ENCODE data around the gene WNT11.

Gene WNT11

DNA sequence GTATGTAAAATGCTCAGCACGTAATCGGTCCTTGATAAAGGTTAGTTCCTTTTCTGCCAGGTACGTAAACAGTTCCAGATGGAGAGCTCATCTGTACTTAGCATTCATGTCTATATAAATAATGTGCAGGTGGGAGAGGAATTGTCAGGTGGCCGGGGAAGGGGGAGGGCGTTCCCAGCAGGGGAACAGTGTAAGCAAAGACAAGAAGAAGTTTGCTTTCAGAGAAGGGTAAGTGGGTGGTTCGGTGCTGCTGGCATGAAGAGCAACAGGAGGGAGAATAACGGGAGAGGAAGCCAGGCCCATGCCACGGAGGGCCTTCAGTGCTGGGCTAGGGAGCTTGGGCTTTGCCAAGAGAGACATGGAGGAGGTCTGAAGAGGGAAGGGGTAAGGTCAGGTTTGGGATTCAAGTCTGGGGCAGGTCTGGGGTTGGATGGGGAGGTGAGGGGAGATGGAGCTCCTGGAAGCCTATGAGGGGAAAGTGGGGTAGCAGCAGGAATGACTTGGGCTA lies 11.4 kb upstream of the WNT11 start:
- DNase-seq, result no peak

DNA sequence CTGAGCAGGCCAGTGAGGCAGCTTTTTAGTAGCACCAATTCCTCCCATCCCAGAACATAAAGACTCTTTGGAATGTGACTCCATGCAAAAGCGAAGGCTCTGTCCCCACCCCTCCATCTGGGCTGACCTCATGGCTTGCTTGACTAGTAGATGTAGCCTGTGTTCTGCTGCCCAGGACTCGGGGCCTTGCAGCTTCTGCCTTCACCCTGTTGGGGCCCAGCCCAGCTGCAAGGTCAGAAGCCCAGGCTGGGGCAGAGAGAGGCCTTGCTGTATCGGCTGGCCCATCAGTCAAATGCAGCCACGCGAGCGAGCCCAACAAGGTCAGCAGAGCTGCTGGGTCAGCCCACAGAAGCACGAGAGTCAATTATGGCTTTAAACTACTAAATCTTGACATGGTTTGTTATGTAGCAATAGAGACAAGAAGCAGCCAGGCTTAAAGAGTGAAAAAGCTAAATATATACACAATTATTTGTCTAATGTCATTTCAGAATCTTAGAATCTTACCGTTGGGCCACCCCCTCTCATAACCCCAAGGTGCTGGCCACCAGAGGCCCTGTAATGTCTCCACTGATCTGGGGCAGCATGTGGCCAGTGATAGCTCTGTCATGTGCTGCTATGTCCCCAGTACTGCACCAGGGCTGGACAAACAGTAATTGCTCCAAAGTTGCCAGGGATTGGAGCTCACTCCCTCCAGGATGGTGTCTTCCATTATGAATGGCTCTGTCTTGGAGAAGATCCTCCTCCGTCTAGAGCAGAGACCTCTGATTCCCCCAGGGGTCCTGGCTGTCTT lies 10.4 kb upstream of the WNT11 start:
- no peak for DNase-seq

DNA sequence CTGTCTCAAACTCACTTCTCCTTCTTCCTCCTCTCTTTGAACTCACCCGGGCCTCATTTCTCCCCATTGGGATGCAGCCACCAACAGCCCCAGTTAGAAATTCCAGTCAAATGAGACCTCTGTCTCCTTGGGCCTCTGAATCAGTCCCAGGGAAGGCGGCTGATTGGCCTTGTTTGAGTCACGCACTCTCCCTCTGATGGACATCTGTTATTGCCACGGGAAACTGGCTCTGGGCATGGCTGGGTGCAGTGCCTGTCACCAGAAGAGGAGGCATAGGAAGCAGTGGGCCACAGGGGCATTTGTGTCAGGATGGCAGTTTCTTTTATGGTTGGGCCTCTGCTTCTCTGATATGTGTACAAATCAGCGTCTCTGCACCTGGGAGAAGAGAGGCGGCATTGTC lies 9.6 kb upstream of the WNT11 start:
- no peak for DNase-seq

DNA sequence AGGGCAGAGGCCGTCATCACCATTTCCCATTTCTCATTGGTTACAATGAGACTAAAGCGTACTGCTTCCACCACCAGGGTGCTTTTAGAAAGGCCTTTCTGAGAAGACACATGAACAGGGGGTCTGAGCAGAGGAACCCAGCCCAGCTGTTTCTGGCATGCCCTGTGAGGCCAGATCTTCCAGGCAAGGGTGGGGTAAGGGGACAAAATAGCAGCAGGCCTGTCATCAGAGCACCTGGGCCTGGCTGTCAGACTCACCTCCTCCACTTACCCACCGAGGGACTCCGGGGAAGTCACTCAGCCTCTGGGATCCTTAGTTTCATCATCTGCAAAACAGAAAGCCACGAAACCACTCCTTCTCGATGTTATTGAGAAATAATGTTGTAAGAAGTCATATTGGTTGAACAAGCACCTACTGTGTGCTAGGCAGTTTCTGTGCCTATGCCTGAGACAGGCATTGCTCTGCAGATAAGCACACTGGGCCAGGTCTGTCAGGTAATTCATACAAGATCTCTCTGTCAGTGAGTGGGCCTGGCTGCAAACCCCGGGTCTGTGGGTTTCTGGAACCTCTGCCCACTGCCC lies 8.8 kb upstream of the WNT11 start:
- no peak for DNase-seq

DNA sequence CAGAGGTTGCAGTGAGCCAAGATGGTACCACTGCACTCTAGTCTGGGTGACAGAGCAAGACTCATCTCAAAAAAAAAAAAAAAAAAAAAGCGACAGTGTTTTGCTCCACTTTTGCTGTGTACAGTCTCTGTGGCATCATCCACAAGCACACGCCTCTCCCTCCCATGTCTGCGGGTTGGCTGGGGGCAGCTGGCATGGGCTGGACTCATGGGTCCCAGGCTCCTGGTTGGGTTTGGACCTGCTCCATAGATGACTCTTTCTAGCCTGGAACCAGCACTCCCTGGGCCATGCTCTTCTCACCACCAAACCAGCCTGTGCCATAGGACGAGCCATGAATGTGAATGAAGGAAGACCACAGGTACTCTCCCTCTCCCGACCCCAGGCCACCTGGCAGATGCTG lies 7.9 kb upstream of the WNT11 start:
- DNase-seq, result no peak

DNA sequence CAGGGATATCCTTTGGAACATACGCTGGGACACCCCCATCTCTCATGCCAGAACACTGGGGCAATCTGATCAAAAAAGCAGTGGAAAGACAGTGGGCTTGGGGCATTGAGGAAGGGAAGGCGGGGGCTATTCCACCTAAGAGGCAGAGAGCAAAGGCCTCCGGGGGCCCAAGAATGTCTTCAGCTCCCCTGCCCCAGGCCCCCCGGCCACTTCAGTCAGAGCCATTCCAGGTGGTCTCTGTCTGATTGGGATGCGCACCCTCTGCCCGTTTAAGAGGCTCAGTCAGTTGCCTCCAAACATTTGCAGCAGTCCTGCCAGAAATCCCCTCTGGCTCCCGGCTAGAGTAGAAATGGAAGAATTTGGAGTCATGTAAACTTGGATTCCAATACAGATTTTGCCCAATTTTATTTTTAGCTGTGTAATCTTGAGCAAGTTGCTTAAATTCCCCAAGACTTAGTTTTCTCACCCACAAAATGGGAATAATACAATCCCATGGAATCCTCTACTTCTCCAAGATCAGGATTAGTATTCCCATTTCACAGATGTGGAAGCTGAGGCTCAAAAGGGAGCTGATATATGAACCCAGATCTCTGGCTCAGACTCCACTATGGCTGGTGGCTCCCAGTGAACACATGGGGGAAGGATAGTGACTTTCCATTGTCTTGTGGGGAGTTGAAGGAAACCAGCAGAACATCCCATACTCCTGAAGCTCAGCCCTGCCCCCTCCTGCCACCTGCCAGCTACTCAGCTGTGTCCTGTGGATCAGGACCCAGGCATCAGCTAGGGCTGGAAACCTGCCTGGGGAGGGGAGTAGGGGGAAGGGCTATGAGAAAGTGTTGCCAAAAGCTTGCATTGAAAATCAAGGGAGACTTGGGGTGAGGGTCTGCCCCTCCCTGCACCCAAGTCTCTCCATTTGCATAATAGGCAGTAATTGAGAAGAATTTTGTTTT lies 6.1 kb upstream of the WNT11 start:
- DNase-seq, result no peak

DNA sequence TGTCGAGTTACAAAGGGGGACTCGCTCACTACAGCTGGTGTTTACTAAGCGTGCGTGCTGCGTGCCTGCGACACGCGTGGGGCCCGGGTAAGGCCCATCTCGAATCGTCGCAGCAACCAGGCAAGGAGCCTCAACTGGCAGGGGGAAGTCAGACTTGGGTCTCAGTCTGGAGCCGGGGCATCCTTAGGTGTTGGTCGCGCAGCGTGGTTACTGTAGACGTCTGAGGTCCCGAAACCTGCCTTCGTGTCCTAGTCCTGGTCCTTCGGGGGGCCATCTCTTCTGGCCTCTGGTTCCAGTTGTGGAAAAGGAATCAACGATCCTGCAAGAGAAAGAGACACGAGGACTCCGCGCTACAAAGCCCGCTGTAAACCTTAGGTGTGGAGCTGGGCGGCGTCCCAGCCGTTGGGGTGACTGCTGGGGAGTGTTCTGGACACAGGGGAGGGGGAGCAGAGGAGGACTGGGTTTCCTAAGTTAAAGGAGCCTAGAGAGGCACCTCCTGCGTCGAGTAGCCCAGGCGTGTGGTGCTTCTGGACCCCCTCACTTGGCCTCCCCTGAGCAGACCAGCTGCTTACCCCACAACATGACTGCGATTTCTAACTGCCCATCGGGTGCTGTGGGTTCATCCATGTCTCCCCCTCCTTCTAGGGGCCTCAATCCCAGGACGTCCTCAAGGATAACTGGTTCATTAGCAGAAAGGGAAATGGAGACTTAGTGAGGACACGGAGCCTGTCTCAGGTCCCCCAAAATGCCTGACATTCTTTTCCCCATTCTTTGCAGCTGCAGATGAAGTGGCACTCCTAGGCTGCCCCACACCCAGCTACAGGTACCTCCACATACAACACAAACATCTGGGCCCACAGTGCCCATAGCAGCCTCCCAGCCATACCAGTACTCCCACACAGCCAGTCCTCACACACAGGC lies 4.9 kb upstream of the WNT11 start:
- no peak for DNase-seq

DNA sequence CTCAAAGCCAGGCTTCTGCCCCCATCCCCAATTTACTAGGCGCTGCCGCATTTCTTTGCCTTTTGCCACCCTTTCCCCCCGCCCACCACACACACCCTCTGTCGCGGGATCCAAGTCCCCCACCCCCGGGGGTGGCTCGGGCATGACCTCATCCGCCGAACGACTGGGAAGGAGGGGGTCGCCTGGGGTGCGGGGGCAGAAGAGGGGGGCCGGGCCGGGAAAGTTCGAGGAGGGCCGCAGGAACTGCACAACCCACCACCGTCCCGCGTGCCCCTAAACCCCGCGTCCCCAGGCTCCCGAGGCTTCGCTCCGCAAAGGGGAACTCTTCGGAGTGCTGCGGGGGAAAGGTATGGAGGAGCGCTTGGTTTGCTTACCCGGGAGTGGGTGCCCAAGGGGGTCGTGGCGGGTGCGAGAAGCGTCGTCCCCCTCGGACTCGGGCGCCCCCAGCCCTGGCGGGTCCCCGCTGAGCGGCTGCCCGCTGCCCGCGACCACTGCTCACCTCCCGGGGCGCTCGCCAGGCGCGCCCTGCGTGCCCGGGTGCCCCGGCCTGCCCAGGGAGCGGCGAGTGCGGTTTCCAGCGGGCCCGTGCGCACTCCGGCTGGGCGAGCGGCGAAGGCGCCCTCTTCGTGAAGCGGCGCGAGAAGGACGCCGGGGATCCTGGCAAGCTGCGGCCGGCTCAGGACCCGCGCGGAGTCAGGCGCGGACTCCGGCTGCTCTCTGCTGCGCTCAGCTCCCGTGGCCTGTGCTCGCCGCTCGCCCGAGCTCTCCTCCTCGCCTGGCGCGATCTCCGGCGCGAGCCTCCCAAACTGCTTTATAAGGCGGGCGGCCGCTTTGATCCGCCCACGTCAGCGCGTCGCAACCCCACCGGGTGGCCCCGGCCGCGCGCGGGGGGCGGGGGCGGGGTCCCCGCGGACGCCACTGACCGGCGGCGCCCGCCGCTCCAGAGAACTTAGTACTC lies 4.0 kb upstream of the WNT11 start:
- peak; percentile 32 for DNase-seq

DNA sequence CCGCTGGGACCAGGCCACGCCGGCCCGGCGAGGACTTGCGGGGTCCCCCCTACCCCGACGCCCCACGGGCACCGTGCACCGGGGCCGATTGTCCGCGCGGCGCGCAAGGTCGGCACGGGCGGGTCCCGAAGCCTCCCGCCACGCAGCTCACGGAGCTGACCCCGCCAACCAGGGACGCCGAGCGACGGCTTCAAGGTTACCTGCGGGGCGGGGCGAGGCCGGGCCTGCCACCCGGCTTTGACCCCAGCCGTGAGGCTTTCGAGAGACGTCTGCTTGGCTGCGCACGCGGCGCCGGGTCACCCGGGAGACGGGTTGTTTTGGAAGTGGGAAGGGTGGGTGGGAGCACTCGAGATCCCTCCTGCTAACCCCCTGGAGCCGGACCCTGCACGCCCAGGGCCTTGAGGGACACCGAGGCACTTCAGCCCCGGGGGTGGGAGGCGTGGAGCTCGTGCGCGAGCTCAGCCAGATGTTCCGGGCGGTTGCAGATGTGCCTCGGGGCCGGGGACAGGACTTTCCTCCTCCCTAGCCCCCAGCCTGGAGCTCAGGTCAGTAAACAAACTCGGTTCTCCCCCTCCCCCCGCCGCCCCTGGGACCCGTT lies 3.2 kb upstream of the WNT11 start:
- no peak for DNase-seq

DNA sequence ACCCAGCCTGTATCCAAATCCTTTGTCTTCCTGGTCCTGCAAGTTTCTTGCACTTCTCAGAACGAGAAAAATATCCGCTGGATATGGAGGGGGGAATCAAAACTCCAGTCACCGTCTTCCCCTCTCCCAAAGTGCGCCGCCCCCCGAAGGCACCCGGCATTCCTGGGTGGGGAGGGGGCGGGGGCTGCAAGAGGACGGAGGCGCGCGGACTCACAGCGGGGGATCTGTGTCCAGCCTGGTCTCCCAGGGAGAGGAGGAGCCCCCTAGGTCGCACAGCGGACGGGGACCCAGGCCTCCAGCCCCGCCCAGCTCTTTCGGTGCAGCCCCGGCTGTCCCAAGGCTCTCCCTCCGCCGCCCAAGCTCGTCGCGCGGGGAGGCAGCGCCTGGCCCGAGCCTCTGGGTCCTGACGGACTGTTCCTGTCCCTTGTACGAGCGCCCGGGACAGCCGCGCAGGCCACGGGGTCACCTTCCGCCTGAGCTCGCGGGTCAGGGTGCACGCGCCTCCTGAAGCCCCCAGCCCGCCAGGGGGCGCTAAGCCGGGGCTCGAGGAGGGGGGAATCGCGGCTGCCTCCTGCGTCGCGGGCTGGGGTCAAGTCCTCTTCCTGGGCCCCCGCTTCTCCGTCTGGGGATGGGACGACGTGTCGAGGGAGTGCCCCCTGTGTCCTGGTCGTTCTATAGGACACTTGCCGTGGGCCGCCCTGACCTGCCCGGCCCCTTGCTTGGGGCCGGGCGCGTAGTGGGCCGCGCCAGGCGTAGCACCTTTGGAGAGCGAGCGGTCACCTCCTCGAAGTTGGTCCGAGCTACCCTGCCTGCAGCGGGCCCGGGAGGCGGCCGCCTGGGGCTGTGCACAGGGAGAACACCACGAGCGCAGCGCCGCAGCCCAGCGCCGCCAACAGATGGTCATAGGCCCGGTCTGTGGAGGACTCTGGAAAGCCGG lies 2.4 kb upstream of the WNT11 start:
- DNase-seq, result peak; percentile 55

DNA sequence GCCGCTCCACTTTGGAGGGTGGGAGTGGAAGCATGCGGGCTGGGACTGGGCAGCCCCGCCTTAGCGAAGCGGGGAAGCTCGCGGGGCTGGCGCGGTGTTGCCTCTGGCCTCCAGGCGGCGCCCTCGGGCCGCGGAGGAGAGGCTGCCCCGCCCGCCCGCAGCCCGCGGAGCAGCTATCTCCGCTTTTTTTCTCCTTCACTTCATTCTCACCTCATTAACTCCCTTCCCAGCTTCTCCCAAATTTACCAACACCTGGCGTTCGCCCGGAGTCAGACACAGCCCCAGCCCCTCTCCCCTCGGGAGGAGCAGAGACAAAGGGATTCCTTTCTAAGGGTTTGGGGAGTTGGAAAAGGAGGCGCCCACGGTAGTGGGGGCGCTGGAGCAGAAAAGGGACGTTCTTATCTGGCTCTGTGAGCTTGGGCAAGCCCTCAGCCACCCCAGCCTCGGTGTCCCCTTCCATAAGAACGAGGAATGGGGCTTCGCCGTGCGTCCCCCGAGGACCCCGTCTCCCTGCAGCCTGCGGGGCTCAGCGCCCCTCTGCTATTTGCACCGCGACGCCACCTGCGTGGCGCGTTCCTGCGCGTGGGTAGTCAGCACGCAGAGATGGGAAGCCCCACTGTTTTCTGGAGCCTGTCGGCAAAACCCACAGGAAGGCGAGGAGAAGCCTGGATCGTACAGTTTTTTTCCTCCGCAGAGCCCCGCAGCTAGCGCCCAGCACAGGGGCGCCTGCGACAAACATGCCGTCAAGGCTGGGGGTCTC lies 1.5 kb upstream of the WNT11 start:
- DNase-seq, result peak; percentile 61

DNA sequence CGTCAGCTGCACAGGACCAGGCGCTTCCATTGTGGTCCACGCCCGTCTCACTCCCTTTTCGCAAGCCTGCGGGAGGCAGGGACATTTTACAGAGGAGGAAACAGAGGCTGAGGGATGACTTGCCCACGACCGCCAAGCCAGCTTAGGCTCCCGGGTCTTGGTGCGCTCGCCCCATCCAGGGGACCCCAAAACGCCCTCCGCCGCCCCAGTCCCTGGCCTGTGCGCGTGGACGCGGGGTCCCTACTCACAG lies 300 bp downstream of the WNT11 start:
- no peak for DNase-seq

DNA sequence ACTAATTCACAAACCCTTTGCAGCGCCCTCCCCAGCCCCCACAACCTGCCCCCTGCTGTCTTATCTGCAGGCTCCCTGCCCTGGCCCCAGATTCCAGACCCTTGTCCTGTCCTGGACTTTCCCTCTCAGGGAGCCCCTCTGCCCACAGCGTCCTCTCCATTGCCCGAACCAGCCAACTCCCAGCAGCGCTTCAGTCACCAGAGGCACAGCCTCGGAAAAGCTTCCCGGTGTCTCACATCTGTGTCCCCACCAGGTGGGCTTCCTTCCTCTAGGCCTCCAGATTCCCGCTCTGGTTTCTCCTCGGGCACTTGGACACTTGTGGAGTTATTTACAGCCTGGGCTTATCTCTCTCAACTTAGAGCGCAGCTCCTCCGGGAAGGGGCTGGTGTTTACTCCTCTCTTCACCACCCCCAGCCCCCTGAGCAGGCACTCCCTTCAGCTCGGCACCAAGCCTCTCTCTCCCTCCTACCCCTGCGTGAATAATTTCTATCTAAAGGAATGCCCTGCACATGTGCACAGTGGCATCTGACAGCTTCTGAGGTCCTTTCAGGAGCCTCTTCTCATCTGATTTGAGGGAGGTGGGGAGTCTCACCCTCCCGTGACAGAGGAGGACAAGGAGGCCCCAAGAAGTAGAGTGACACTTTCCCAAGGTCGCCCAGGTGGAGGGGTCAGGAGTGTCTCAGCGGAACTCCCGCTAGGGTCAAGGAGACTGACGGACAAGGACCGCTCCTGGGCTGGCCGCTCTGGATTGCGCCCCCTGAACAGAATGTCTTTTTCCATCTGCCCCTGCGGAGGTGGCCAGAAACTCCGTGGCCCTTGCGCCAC lies 838 bp downstream of the WNT11 start:
- no peak for DNase-seq

DNA sequence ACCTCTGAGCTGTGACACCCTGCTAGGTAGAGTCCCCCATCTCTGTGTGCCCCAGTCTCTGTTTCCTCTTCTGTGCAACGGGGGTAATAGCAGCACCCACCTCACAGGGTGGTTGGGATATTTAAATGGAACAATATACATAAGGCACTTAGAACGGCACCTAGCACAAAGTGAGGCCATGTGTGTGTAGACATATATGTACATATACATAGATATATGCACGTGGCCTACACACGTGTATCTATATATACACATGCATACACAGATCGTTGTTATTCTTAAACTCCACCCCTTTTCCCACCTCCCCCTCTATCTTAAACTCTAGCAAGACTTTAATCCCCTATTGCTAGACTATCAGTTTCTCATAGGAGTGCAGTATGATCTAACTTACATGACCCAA lies 2.4 kb downstream of the WNT11 start:
- no peak for DNase-seq

DNA sequence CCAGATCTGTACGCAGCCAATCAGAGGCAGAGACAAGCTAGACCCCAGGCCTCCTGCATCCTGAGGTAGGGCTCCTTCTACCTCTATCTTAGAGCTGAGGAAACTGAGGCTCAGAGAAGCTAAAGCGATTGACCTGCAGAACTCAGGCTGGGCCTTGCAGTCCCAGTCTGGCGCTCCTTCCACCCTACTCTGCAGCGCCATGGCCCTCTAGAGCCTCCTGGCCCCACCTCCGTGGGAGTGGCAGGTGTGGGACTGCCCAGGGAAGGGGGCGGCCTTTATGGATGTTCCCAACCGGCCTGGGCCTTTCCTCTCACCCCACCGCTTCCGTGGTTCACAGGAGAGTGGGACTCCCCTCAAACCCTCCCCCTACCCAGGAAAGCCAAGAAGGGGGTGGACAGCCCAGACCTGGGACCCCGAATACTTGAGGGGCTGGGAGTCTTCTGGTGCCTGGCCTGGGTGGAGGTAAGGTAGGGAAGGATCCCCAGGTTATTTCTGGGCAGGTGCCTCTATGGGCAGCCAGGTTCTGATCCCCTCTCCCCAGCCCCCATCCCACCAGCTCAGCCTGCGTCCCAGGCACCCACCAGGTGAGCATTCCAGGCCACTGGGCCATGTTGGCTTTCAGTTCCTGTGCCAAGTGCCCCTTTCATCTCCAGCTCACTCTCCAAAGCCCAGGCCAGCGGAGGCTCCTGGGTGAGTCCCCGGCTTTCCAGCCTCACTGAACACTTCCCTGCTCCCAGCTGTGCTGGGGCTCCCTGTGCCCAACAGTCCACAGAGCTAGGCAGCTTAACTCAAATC lies 3.0 kb downstream of the WNT11 start:
- DNase-seq, result no peak

DNA sequence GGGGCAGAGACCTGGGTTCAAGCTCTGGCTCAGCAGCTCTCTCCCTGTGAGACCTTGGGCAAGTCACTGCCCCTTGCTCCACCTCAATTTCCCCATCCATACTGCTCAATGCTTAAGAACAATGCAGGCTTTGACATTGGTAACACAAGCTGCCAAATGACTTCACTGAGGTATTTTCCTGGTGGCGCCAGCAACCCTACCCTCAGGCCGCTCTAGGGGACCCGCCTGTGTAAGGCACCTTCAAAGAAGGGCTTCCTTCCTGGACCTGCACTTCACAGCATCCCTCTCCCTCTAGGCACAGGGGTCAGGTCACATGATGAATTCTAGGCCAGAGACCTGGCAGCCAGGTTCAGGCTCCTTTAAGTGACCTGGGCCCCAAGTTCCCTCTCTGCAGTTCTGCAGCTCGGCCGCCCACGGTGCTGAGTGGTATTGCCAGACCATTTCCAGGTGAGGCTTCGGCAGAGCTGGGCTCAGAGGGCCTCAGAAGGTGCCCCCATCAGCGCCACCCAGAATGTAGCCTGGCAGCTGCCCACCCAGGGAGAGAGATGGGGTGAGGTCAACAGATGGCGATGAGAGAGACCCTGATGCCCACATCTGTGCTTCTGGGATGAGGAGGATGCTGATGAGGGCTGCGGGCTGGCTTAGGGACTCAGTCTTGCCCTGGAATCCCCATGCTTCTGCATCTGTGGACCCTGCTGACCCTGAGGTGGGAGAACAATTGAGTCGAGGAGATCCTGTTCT lies 4.5 kb downstream of the WNT11 start:
- no peak for DNase-seq

DNA sequence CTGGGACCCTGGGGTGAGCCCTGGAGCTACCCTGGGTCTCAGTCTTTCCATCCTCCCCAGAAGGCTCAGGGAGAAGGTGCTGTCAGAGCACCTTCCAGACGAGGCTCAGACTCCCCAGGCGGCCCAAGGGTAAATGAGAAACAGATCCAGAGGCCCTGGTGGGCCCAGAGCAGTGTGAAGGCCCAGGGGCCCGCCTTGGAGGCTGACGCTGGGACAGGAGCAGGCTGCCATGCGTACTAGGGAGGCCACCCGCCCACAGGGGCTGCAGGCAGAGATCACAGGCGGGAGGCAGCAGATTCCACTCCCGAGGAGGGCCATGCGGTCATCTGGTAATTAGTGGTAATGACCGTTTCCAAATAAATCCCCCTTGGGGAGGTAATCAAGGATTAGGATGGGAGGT lies 5.2 kb downstream of the WNT11 start:
- no peak for DNase-seq

Data from NCI-H2107 (cell line).